HG03064 (cell line): ENCODE results near the gene MEP1A.
"Not testable (repeated sequence)": the region's sequence is repeated elsewhere in the genome, so short reads cannot be mapped to it uniquely, and the experiment has no call there.

ENCODE experiments used
- ATAC-seq: cut with Tn5 transposase; IDR thresholded peaks from one replicate; pipeline ENCODE4 v1.9.1; 2021; ENCODE audit warnings: low read depth; ENCODE audit not compliant: unreplicated experiment

Gene MEP1A

GRCh38 chr6:46774736-46775135 lies 18.5 kb upstream of the MEP1A start:
- not testable (repeated sequence) for ATAC-seq

GRCh38 chr6:46776070-46776712 lies 17.0 kb upstream of the MEP1A start:
- ATAC-seq = no peak

GRCh38 chr6:46777476-46778346 lies 15.5 kb upstream of the MEP1A start:
- ATAC-seq = no peak

- ATAC-seq = no peak
These were observed 11.5 kb upstream of the MEP1A start for GRCh38 chr6:46781478-46782378.

- ATAC-seq = no peak
These were observed 8.7 kb upstream of the MEP1A start for GRCh38 chr6:46784535-46784934.

- ATAC-seq = no peak
These were observed 5.2 kb upstream of the MEP1A start for GRCh38 chr6:46787871-46788540.

GRCh38 chr6:46788791-46789190 lies 4.4 kb upstream of the MEP1A start:
- ATAC-seq = no peak

- ATAC-seq = no peak
These were observed 3.5 kb upstream of the MEP1A start for GRCh38 chr6:46789434-46790354.

- ATAC-seq = no peak
These were observed 2.8 kb upstream of the MEP1A start for GRCh38 chr6:46790355-46790874.

GRCh38 chr6:46792635-46793034 lies 554 bp upstream of the MEP1A start:
- ATAC-seq = no peak

GRCh38 chr6:46794068-46794467 lies 879 bp downstream of the MEP1A start:
- no peak for ATAC-seq

- no peak for ATAC-seq
These were observed 2.6 kb downstream of the MEP1A start for GRCh38 chr6:46795816-46796215.

- no peak for ATAC-seq
These were observed 3.8 kb downstream of the MEP1A start for GRCh38 chr6:46796848-46797580.

GRCh38 chr6:46799657-46800056 lies 6.5 kb downstream of the MEP1A start:
- ATAC-seq = no peak

GRCh38 chr6:46808806-46809205 lies 15.6 kb downstream of the MEP1A start:
- ATAC-seq = no peak

- no peak for ATAC-seq
These were observed 21.9 kb downstream of the MEP1A start for GRCh38 chr6:46815130-46815529.

- ATAC-seq = no peak
These were observed 23.4 kb downstream of the MEP1A start for GRCh38 chr6:46816626-46817025.

- ATAC-seq = no peak
These were observed 26.4 kb downstream of the MEP1A start for GRCh38 chr6:46819561-46819960.
